ENCODE data around the gene HSD17B12. TPM values are rescaled to one million over a fixed set of nuclear protein-coding genes. Genes with fewer than 3 reads are reported as not detected.
"Not testable (repeated sequence)": the region's sequence is repeated elsewhere in the genome, so short reads cannot be mapped to it uniquely, and the experiment has no call there.

The HSD17B12 gene
- total RNA-seq, 1 donor from 2014 or later: 40.7 TPM

DNA sequence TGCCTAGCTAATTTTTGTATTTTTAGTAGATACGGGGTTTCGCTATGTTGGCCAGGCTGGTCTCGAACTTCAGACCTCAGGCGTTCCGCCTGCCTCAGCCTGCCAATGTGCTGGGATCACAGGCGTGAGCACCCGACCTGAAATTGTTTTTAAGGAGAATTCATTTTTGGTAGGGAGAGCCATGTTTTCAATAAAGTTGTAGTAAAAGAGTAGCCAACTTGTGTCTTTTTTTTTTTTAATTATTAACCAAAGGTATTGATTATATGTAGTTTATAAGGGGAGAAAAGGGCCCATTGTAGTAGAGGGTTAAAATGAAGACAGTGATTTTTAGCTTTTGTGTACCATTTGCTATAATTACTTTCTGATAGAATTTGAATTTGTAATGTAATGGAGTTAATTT lies 31.6 kb upstream of the HSD17B12 start:
- Histone ChIP-seq H3K27ac (ENCODE audit: low read depth, low read length) (no peak overlapping the region), H3K27me3 (ENCODE audit: control insufficient read depth in 3 of 3, insufficient read depth in 3 of 3, low read length in 3 of 3) (no peaks in the 10 kb centered on the region), H3K9ac (ENCODE audit: low read depth in 1 of 3, low read length in 3 of 3) (no peak overlapping the region), H3K4me3 (ENCODE audit: low read length in 3 of 3) (no peak overlapping the region), H3K9me3 (ENCODE audit: control insufficient read depth in 3 of 3, low read length in 3 of 3) (no peaks in the 10 kb centered on the region), H3K4me1 (ENCODE audit: control insufficient read depth in 3 of 3, insufficient read depth in 3 of 3, low read length in 3 of 3) (peaks cover 9 to 12% (median 11%) of the 10 kb centered on the region in 3 donors), H3K36me3 (ENCODE audit: control insufficient read depth in 3 of 3, insufficient read depth in 3 of 3, low read length in 3 of 3) (peaks cover 0 to 4% (median 0%) of the 10 kb centered on the region in 3 donors)

DNA sequence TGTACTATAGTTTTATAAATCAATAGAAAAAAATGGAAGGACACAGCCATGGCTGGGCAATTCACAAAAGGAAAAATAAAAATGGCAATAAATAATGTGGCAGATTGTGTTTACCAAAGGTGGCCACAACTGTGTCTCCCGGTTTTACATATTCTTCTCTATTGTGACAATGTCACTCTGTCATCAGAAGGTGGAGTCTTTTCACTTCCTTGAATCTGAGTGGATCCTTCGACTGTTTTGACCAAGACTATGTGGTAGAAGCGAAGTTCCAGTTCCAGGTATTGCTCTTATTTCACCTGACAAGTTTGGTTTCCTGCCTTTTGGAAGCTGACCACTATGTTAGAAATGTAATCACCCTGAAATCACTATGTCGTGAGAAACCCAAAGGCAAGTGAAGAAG lies 31.0 kb upstream of the HSD17B12 start:
- Histone ChIP-seq H3K9ac (ENCODE audit: low read depth in 1 of 3, low read length in 3 of 3) (no peak overlapping the region), H3K27me3 (ENCODE audit: control insufficient read depth in 3 of 3, insufficient read depth in 3 of 3, low read length in 3 of 3) (no peaks in the 10 kb centered on the region), H3K27ac (ENCODE audit: low read depth, low read length) (no peak overlapping the region)

DNA sequence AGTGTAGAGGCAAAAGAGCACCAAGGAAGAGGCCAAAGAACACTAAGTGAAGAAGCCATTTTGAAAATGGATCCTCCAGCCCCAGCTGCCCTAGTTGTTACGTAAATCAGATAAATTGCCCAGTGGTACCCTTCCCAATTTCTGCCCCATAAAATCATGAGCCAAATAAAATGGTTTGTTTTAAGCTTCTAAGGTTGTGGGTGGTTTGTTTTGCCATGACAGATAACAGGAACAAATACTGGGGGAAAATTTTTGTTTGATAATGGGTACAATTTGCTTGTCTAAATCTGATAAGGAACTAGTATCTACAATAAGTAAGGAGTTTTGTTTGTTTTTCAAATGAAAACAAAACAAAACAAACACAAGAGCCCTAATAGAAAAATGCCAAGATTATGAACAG lies 30.6 kb upstream of the HSD17B12 start:
- Histone ChIP-seq H3K36me3 (ENCODE audit: control insufficient read depth in 3 of 3, insufficient read depth in 3 of 3, low read length in 3 of 3) (peaks cover 0 to 4% (median 0%) of the 10 kb centered on the region in 3 donors), H3K4me1 (ENCODE audit: control insufficient read depth in 3 of 3, insufficient read depth in 3 of 3, low read length in 3 of 3) (peaks cover 4 to 5% (median 4%) of the 10 kb centered on the region in 3 donors), H3K4me3 (ENCODE audit: low read length in 3 of 3) (no peak overlapping the region), H3K27ac (ENCODE audit: low read depth, low read length) (no peak overlapping the region), H3K9me3 (ENCODE audit: control insufficient read depth in 3 of 3, low read length in 3 of 3) (no peaks in the 10 kb centered on the region), H3K27me3 (ENCODE audit: control insufficient read depth in 3 of 3, insufficient read depth in 3 of 3, low read length in 3 of 3) (no peaks in the 10 kb centered on the region), H3K9ac (ENCODE audit: low read depth in 1 of 3, low read length in 3 of 3) (no peak overlapping the region)

More for the DNA sequence above, 31.0 kb upstream of the HSD17B12 start:
- Histone ChIP-seq H3K9me3 (ENCODE audit: control insufficient read depth in 3 of 3, low read length in 3 of 3) (no peaks in the 10 kb centered on the region), H3K4me3 (ENCODE audit: low read length in 3 of 3) (no peak overlapping the region), H3K36me3 (ENCODE audit: control insufficient read depth in 3 of 3, insufficient read depth in 3 of 3, low read length in 3 of 3) (peaks cover 0 to 4% (median 0%) of the 10 kb centered on the region in 3 donors), H3K4me1 (ENCODE audit: control insufficient read depth in 3 of 3, insufficient read depth in 3 of 3, low read length in 3 of 3) (peaks cover 8 to 10% (median 8%) of the 10 kb centered on the region in 3 donors)

DNA sequence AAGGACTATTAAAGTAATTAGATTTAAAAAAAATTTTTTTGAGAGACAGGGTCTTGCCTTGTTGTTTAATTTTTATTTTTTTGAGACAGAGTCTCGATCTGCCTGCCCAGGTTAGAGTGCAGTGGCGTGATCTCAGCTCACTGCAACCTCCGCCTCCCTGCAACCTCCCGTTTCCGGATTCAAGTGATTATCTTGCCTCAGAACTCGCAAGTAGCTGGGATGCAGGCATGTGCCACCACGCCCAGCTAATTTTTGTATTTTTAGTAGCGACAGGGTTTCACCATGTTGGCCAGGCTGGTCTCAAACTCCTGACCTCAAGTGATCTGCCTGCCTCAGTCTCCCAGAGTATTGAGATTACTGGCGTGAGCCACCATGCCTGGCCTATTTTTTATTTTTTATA lies 17.5 kb upstream of the HSD17B12 start:
- H3K4me3 ChIP-seq (ENCODE audit: low read length in 3 of 3); H3K27me3 ChIP-seq (ENCODE audit: control insufficient read depth in 3 of 3, insufficient read depth in 3 of 3, low read length in 3 of 3); H3K4me1 ChIP-seq (ENCODE audit: control insufficient read depth in 3 of 3, insufficient read depth in 3 of 3, low read length in 3 of 3); H3K36me3 ChIP-seq (ENCODE audit: control insufficient read depth in 3 of 3, insufficient read depth in 3 of 3, low read length in 3 of 3); H3K9ac ChIP-seq (ENCODE audit: low read depth in 1 of 3, low read length in 3 of 3); H3K9me3 ChIP-seq (ENCODE audit: control insufficient read depth in 3 of 3, low read length in 3 of 3); H3K27ac ChIP-seq (ENCODE audit: low read depth, low read length): not testable (repeated sequence)

DNA sequence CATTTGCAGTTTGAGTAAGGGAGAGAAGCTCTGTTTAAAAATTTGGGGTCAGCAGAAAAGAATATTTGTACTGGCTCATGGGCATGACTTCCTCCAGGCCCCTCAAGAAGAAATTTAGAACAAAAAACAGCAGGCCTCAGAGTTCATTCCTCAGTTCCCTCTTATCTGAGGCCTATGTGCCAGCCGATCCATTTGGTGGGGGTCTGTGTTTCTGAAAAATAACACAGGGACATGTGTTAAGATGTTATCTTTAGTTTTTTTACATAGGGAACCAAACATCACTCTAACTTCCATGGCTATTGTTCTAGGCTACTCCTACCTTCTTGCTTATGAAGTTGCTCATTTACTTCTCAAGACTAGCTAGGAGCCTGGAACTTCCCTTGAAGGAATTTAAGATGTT lies 16.2 kb upstream of the HSD17B12 start:
- H3K4me3 ChIP-seq (ENCODE audit: low read length in 3 of 3): no peak overlapping the region
- no peaks in the 10 kb centered on the region for H3K4me1 ChIP-seq (ENCODE audit: control insufficient read depth in 3 of 3, insufficient read depth in 3 of 3, low read length in 3 of 3)
- no peaks in the 10 kb centered on the region for H3K36me3 ChIP-seq (ENCODE audit: control insufficient read depth in 3 of 3, insufficient read depth in 3 of 3, low read length in 3 of 3)
- H3K27ac ChIP-seq (ENCODE audit: low read depth, low read length): no peak overlapping the region
- H3K9ac ChIP-seq (ENCODE audit: low read depth in 1 of 3, low read length in 3 of 3): no peak overlapping the region
- H3K9me3 ChIP-seq (ENCODE audit: control insufficient read depth in 3 of 3, low read length in 3 of 3): no peaks in the 10 kb centered on the region
- no peaks in the 10 kb centered on the region for H3K27me3 ChIP-seq (ENCODE audit: control insufficient read depth in 3 of 3, insufficient read depth in 3 of 3, low read length in 3 of 3)

DNA sequence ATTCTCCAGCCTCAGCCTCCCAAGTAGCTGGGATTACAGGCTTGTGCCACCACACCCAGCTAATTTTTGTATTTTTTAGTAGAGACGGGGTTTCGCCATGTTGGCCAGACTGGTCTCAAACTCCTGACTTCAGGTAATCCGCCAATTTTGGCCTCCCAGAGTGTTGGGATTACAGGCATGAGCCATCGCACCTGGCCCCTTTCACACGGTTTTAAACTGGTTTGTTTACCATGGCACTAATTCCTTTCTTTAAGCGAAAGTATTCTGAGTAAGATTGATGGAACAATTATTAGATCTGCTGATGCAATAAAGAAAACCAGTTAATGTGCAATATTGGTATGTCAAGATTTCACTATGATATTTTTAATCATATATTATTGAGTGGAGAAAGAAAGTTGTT lies 9.3 kb upstream of the HSD17B12 start:
- not testable (repeated sequence) for H3K9ac ChIP-seq (ENCODE audit: low read depth in 1 of 3, low read length in 3 of 3); H3K27me3 ChIP-seq (ENCODE audit: control insufficient read depth in 3 of 3, insufficient read depth in 3 of 3, low read length in 3 of 3); H3K9me3 ChIP-seq (ENCODE audit: control insufficient read depth in 3 of 3, low read length in 3 of 3); H3K27ac ChIP-seq (ENCODE audit: low read depth, low read length); H3K4me1 ChIP-seq (ENCODE audit: control insufficient read depth in 3 of 3, insufficient read depth in 3 of 3, low read length in 3 of 3); H3K4me3 ChIP-seq (ENCODE audit: low read length in 3 of 3); H3K36me3 ChIP-seq (ENCODE audit: control insufficient read depth in 3 of 3, insufficient read depth in 3 of 3, low read length in 3 of 3)

DNA sequence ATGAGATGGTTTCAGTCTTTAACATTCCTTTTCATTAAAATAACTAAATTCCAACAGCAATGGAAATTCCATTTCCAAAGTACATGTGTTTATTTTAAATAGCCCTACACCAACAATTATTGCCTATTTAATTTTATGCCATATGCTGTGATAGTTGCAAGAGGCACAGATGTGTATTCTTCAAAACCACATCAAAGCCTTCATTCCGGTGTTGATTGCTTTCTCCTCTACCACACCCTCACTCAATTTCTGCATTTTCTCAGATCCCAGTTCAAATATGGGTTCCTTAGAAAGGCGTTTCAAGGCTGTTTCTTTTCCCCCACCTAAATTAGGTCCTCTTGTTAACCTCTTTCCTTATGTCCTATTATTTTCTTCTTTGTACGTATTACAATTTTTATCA lies 6.0 kb upstream of the HSD17B12 start:
- Histone ChIP-seq H3K9me3 (ENCODE audit: control insufficient read depth in 3 of 3, low read length in 3 of 3) (no peaks in the 10 kb centered on the region), H3K27ac (ENCODE audit: low read depth, low read length) (no peak overlapping the region)

DNA sequence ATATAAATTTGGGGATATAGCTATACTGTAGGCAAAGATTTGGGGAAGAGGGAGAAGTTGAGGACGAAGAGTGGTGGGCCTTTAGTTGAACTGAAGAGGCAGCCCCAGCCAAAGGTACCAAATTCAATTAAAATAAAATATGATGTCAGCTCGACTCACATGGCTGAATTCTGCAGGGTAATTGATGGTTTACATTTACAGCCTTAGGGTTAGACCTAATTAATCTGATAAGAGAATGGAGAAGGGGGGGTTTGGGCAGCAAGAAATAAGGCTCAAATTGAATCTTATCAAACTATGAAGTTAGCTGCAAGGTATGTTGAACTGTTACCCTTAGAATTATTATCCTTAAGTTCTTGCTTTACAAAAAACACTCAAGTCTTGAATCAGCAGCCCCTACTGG lies 3.6 kb upstream of the HSD17B12 start:
- Histone ChIP-seq H3K27me3 (ENCODE audit: control insufficient read depth in 3 of 3, insufficient read depth in 3 of 3, low read length in 3 of 3) (no peaks in the 10 kb centered on the region), H3K27ac (ENCODE audit: low read depth, low read length) (no peak overlapping the region), H3K4me1 (ENCODE audit: control insufficient read depth in 3 of 3, insufficient read depth in 3 of 3, low read length in 3 of 3) (peaks cover 3 to 9% (median 4%) of the 10 kb centered on the region in 3 donors), H3K36me3 (ENCODE audit: control insufficient read depth in 3 of 3, insufficient read depth in 3 of 3, low read length in 3 of 3) (no peaks in the 10 kb centered on the region), H3K9me3 (ENCODE audit: control insufficient read depth in 3 of 3, low read length in 3 of 3) (no peaks in the 10 kb centered on the region), H3K4me3 (ENCODE audit: low read length in 3 of 3) (no peak overlapping the region), H3K9ac (ENCODE audit: low read depth in 1 of 3, low read length in 3 of 3) (no peak overlapping the region)

More for the DNA sequence above, 6.0 kb upstream of the HSD17B12 start:
- Histone ChIP-seq H3K27me3 (ENCODE audit: control insufficient read depth in 3 of 3, insufficient read depth in 3 of 3, low read length in 3 of 3) (no peaks in the 10 kb centered on the region), H3K9ac (ENCODE audit: low read depth in 1 of 3, low read length in 3 of 3) (no peak overlapping the region), H3K4me1 (ENCODE audit: control insufficient read depth in 3 of 3, insufficient read depth in 3 of 3, low read length in 3 of 3) (no peaks in the 10 kb centered on the region), H3K4me3 (ENCODE audit: low read length in 3 of 3) (no peak overlapping the region), H3K36me3 (ENCODE audit: control insufficient read depth in 3 of 3, insufficient read depth in 3 of 3, low read length in 3 of 3) (no peaks in the 10 kb centered on the region)

DNA sequence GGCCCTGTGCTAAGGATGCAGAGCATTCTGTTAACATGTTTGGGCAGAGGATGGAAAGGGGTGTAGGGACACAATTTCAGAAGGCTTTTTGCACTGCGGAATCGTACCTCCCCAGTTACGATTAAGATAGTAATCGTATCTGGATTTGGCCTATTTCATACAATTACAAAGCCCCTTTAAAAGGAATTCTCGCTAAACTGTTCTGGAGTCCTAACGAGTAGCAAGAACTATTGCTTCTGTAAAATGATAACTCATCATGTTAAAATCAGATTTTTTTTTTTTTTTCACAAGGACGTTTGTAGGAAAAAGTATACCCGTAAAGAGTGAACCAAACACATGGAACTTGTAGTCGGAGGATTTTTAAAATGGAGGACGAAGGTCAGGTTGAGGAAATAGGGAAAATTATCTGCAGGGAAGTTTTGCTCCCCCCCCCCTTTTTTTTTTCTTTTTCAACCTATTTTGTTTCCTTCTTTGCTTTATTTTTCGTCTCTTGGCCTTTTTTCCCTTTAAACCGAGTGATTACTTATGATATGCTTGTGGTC lies 934 bp downstream of the HSD17B12 start:
- Histone ChIP-seq H3K9ac (ENCODE audit: low read depth in 1 of 3, low read length in 3 of 3) (peak overlapping the region; percentile 94), H3K9me3 (ENCODE audit: control insufficient read depth in 3 of 3, low read length in 3 of 3) (no peaks in the 10 kb centered on the region), H3K36me3 (ENCODE audit: control insufficient read depth in 3 of 3, insufficient read depth in 3 of 3, low read length in 3 of 3) (peaks cover 0 to 4% (median 2%) of the 10 kb centered on the region in 3 donors), H3K4me3 (ENCODE audit: low read length in 3 of 3) (peak overlapping the region; percentile 82 to 91 (median 89)), H3K27ac (ENCODE audit: low read depth, low read length) (peak overlapping the region; percentile 93), H3K4me1 (ENCODE audit: control insufficient read depth in 3 of 3, insufficient read depth in 3 of 3, low read length in 3 of 3) (peaks cover 18 to 24% (median 21%) of the 10 kb centered on the region in 3 donors), H3K27me3 (ENCODE audit: control insufficient read depth in 3 of 3, insufficient read depth in 3 of 3, low read length in 3 of 3) (no peaks in the 10 kb centered on the region)

DNA sequence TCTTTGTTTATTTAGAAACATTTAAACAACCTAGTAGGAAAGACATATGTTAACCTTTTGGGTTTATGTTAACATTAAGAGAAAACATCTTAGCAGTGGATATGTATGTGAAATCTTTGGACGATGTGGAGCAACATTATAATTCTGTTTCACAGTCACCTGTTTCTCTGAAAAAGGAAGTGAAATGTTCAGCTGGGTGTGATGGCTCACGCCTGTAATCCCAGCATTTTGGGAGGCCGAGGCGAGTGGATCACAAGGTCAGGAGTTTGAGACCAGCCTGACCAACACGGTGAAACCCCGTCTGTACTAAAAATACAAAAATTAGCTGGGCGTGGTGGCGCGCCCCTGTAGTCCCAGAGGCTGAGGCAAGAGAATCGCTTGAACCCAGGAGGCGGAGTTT lies 1.5 kb downstream of the HSD17B12 start:
- peak overlapping the region; percentile 93 for H3K27ac ChIP-seq (ENCODE audit: low read depth, low read length)
- peak overlapping the region; percentile 94 for H3K9ac ChIP-seq (ENCODE audit: low read depth in 1 of 3, low read length in 3 of 3)
- H3K4me1 ChIP-seq (ENCODE audit: control insufficient read depth in 3 of 3, insufficient read depth in 3 of 3, low read length in 3 of 3): peaks cover 22 to 29% (median 26%) of the 10 kb centered on the region in 3 donors
- H3K27me3 ChIP-seq (ENCODE audit: control insufficient read depth in 3 of 3, insufficient read depth in 3 of 3, low read length in 3 of 3); H3K9me3 ChIP-seq (ENCODE audit: control insufficient read depth in 3 of 3, low read length in 3 of 3); H3K36me3 ChIP-seq (ENCODE audit: control insufficient read depth in 3 of 3, insufficient read depth in 3 of 3, low read length in 3 of 3): not testable (repeated sequence)
- H3K4me3 ChIP-seq (ENCODE audit: low read length in 3 of 3): peak overlapping the region; percentile 82 to 91 (median 89)
